ENCODE data around the gene IZUMO4.

DNA sequence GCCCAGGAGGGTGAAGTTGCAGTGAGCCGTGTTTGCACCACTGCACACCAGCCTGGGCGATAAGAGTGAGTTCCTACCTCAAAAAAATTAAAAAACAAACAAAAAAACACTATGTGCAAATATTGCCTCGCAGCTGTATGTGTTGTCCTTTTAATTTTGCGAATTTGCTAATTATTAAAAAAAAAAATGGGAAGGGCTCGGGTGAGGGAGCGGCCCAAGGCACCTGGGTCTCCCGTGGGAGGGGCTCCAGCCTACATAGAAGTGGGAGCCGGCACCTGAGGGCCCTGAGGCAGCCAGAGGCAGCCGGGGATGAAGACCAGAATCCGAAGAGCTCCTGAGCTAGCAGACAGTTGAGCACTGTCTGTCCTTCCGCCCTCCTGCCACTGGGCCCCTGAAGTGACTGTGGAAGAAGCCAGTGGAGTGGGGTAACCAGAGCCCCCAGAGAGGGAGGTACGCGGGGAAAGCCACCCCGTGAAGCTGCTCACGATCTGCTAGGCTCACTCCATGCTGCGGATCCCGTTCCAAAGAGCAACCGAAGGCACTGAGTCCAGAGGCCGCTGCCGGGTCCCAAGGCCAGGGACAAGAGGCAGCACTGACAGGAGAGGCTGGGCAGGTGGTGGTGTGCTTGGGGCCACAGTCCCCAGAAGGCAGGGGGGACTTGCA, 6.5 kb downstream of the IZUMO4 start:
- no peak for TF ChIP-seq GATA2 (IDR thresholded peaks at IDR 0.05; ENCODE audit: low read depth, low read length)
- TF ChIP-seq GATA3 (IDR thresholded peaks at IDR 0.05; ENCODE audit: low read depth, low read length), result no peak

Measured in SH-SY5Y (cell line).